Hematopoietic multipotent progenitor cell treated with erythropoietin and hydrocortisone succinate and interleukin-3 and kit ligand, for 17 days (in vitro differentiated cells): Measurements from ENCODE around the gene CFAP90.

Source experiments
- DNase-seq: peaks from one replicate; pipeline ENCODE4 v3.0.0-alpha.2; 2015; ENCODE audit warnings: low spot score

Gene CFAP90

DNA sequence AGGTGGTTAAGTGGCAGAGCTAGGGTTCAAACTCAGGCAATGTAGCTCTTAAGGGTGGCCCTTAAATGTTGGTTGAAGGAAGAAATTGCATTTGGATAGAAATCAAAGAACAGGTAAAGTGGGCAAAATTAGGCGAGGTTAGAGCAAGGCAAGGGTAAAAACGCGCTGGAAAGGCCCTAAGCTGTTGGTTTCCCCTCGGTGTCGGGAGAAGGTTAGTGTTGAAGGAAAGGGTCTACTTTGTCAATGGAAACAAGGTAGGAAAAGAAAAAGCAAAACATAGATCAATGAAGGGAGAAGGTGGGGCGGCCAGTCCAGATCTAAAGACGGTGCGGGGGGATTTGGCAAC, 17.5 kb upstream of the CFAP90 start:
- peak; percentile 12 for DNase-seq

- DNase-seq: peak; percentile 17
These were observed 16.3 kb upstream of the CFAP90 start for GRCh38 chr5:7867260-7867659.

DNA sequence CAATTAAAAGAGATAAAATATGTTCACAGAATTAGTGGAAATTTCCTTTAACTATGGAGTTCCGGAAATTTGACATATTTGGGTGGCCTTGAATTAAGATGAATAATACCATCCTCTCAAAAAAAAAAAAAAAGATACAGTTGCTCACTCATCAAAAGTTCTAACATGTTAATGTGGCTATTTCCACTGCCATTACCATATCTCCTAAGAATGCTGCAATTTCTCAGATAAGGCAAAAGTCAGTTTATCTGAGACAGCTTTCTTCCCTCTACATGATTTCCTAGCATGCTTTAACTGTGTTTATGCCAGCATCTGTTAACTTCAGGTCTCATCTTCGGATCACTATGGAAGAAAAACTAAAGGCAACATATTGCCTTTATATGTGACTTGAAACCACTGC, 15.3 kb upstream of the CFAP90 start:
- DNase-seq: no peak

- no peak for DNase-seq
These were observed 7.1 kb upstream of the CFAP90 start for GRCh38 chr5:7857926-7858632.

GRCh38 chr5:7857361-7857760, 6.4 kb upstream of the CFAP90 start:
- no peak for DNase-seq

GRCh38 chr5:7856855-7857254, 5.9 kb upstream of the CFAP90 start:
- DNase-seq: peak; percentile 14

DNA sequence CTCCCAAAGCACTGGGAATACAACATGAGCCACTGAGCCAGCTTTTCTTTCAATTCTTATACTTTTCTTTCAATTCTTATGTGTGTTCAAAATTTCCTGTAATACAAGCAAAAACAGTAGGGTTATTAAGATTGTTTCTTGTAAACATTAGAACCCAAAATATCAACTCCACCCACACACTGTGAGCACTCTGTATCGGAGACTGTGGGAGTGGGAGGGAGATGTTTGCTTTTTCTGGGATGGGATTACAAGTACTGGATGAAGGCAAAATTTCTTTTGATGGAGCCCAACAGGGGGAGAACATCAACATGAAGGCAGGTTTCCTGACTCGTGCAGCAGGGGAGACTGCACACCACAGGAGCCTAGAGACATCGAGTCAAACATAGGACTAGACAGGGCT, 4.7 kb upstream of the CFAP90 start:
- DNase-seq: no peak

DNA sequence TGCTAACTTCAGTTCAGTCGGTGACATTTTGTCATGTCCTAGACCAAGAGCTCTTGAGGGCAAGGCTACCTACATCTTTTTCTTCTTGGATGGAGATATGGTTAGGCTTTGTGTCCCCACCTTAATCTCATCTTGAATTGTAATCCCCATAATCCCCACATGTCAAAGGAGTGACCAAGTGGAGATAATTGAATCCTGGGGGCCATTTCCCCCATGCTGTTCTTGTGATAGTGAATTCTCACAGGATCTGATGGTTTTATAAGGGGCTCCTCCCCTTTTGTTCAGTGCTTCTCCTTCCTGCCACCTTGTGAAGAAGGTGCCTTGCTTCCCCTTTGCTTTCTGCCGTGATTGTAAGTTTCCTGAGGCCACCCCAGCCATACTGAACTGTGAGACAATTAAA, 2.1 kb upstream of the CFAP90 start:
- no peak for DNase-seq

DNA sequence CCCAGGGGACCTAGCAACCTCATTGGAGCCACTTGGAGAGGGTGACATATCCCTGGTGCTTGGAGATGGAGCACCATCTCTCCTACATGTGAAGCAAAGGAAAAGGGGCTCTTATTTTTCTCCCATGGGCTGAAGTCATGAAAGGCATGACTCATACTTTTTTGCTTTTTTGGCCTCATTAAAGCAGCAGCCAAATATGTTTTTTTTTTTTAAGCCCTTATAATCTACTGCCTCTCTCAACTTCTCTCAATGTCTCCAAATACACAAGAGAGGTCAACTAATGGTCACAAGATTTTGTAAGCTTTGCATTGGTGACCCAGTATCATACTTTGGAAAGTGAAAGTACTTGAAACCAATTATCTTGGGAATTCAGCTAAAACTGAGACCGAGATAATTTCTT, 1.6 kb upstream of the CFAP90 start:
- DNase-seq: no peak

DNA sequence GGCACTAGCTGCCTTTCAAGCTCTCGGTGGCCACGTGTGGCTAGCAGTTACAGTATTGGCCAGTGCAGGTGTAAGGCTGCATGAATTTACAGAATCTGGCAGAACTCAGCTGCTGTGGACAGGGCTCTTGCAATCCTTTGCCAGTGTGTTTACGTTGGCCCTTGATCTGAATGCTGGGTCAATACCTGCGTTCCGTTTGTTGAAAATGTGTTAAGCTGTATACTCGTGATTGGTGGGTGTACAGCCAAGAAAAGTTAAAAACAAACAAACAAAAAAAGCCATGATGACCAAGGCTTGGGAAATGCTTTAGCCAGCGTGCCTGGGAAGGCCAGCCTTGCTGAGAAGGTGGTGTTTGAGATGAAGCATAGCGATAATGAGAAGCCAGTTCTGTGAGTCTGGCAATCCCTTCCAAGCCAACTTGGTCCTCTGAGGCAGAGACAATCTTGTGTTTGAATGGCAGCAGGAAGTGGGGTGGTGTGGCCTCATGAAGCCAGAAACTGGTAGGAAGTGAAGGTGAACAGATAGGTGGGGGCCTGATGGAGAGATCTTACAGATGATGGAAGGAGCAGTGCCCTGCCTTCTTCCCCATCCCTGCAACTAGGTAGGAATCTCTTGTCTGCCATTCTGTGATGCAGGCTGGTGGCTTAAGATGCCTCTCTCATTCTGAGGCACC, 820 bp upstream of the CFAP90 start:
- no peak for DNase-seq

DNA sequence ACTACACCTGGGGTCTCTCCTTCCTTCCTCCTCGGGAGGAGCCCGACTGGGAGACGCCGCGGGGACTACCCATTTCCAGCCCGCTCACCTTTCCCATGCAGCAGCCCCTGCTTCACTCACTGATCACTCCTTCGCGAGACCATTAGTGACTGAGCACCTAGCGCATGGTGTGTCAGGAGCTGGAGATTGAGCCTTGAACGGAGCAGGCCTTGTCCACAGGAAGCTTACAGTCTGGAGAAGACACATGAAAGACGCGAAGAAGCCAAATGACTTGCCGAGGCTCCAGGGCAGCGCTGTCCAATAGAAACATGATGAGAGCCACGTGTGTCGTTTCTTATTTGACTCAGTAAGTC, 283 bp upstream of the CFAP90 start:
- DNase-seq: no peak

- DNase-seq: no peak
These were observed 1.1 kb downstream of the CFAP90 start for GRCh38 chr5:7849681-7850394.

GRCh38 chr5:7848296-7848695, 2.6 kb downstream of the CFAP90 start:
- DNase-seq: no peak

DNA sequence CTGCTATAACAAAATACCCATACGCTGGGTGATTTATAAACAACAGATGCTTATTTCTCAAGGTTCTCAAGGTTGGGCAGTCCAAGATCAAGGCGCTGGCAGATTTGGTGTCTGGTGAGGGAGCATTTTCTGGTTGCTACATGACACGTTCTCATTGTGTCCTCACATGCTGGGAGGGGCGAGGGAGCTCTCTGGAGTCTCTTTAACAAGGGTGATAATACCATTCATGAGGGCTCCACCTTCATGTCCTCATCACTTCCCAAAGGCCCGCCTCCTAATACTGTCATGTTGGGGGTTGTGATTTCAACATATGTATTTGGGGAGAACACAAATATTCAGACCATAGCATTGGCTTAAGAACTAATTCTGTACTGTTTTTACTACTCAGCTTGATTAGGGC, 4.6 kb downstream of the CFAP90 start:
- DNase-seq: no peak

DNA sequence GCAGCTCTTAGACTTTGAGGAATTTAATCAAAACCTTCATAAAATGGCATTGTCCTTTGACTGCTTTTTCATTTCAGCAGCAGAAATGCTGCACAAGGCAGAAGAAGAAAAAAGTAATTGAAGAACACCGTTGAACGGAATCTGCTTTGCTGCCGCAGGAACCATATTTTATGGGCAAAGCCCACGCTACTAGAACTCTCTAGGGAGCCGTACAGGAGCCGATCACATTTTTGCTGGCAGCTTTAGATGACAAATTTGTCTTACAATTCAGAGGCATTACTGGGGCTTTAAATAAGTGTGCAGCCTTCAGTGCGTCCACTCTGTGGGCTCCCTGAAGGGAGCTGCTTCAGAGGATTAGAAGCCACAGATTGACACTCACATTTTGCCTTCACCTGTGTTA, 5.4 kb downstream of the CFAP90 start:
- no peak for DNase-seq

DNA sequence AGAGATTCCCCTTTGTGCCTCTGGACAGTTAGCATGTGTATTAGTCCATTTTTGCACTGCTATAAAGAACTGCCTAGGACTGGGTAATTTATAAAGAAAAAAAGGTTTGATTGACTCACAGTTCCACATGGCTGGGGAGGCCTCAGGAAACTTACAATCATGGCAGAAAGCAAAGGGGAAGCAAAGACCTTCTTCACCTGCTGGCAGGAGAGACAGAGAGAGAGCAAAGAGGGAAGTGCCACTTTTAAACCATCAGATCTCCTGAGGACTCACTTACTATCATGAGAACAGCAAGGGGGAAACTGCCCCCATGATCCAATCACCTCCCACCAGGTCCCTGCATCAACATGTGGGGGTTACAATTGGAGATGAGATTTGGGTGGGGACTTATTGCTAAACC, 6.0 kb downstream of the CFAP90 start:
- DNase-seq: no peak

- no peak for DNase-seq
These were observed 8.4 kb downstream of the CFAP90 start for GRCh38 chr5:7842531-7842930.

DNA sequence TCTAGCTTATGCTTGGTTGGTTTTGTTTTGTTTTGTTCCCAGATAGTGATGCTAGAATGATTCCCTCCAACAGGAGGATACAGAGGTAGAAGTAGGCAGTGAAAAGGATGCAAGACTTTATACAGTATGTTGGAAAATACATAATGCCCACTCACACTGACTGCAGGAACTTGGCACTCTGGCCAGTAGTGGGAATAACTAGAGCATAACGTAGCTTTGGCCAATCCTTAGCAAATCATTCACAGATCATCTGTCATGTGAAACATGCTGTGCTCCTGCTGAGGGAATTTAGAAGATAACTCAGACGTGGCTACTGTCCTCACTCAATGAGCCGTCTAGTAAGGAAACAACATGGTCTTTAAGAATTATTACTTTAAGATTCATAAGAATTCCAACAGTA, 13.5 kb downstream of the CFAP90 start:
- no peak for DNase-seq

DNA sequence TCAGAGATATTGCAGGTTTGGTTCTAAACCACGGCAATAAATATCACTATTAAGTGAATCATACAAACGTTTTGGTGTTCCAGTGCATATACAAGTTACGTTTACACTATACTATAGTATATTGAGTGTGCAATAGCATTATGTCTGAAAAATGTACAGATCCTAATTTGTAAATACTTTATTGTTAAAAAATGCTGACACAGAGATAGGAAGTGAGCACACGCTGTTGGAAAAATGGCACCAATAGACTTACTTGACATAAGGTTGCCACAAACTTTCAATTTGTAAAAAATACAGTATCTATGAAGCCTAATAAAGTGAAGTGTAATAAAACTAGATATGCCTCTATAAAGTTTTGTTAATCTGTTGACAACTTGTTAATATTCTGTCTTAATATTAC, 16.0 kb downstream of the CFAP90 start:
- DNase-seq: no peak

- DNase-seq: no peak
These were observed 22.7 kb downstream of the CFAP90 start for GRCh38 chr5:7828269-7828668.

DNA sequence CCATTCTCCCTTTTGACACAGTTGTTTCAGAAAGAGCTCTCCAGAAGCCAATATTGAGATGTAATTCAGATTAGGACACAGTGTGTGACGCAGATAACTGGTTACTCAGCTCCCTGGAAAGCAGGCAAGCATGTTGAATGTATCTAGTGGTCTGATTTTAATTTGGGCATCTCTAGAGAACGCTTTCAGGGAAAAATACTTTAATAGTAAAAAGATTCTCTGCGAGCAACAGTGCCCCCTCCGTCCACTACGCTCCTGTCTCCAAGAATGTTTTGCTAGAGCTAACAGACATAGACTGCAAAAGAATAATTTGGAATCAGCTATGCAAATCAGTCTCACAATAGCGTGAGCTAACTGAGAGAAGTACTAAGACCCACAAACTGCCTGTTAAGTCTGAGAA, 23.3 kb downstream of the CFAP90 start:
- DNase-seq: no peak

DNA sequence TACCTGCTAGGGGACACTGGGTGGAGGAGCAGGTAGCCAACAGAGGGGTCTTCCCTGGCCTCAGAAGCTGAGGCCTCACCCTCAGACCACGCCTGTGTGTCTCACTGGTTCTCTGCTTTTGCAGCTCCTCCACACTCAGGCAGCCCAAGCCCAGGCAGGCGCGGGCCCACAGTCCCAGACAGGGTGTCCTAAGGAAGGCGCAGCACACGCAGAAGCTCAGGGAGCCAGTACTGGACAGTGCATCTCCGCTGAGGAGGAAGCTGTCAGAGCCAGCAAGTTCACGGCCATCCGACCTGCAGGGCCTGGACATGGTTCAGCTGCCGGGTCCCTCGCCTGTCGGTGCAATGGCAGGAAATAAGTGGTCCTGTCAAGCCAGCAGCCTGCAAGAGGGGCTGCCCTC, 25.3 kb downstream of the CFAP90 start:
- DNase-seq: no peak

DNA sequence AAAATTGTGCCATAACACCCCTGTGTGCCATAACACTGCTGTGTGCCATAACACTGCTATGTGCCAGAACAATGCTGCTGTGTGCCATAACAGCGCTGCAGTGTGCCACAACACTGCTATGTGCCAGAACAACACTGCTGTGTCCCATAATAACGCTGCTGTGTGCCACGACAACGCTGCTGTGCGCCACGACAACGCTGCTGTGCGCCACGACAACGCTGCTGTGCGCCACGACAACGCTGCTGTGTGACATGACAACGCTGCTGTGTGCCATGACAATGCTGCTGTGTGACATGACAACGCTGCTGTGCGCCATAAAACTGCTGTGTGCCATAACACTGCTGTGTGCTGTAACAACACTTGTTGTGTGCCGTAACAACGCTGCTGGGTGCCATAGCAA, 25.9 kb downstream of the CFAP90 start:
- no peak for DNase-seq

GRCh38 chr5:7823594-7823993, 27.3 kb downstream of the CFAP90 start:
- DNase-seq: no peak
